Right lobe of liver (tissue), 6 donors: ENCODE results near the gene RTN4R. TPM values are rescaled to one million over a fixed set of nuclear protein-coding genes. Genes with fewer than 3 reads are reported as not detected.

Experiments
- ATAC-seq, 4 donors: fragments of 200-7000 bp; cut with Tn5 transposase; one replicate each; pipeline ENCODE4 v1.9.1; 2020; ENCODE audit warnings: mild to moderate bottlenecking in 4 of 4, moderate library complexity in 4 of 4
- DNase-seq, 3 donors: peaks; one replicate each; pipeline ENCODE4 v3.0.0-alpha.2; 2020
- H3K27ac ChIP-seq, 3 donors: fragments of 200-600 bp; one replicate each; pipeline ENCODE4 v1.8.0; 2022
- H3K27me3 ChIP-seq, 2 donors: fragments of 200-600 bp; one replicate each; pipeline ENCODE4 v1.8.0; 2022
- H3K36me3 ChIP-seq, 4 donors: fragments of 200-600 bp; sonication (generic) in 1 of 4; one replicate each; pipeline versions ENCODE4 v1.5.1 to v1.8.0; 2017 to 2022; ENCODE audit warnings: control low read depth in 1 of 4
- H3K4me1 ChIP-seq, 4 donors: fragments of 200-600 bp; sonication (generic) in 1 of 4; one replicate each; pipeline versions ENCODE4 v1.5.1 to v1.8.0; 2017 to 2022; ENCODE audit warnings: control low read depth in 1 of 4
- H3K4me3 ChIP-seq, 3 donors: fragments of 200-600 bp; one replicate each; pipeline ENCODE4 v1.8.0; 2022
- H3K9me3 ChIP-seq, 4 donors: fragments of 200-600 bp; sonication (generic) in 1 of 4; one replicate each; pipeline versions ENCODE4 v1.5.1 to v1.8.0; 2017 to 2022; ENCODE audit warnings: control low read depth in 1 of 4
- POLR2A ChIP-seq: fragments of 450-650 bp; IDR thresholded peaks from one replicate; pipeline ENCODE4 v1.6.1; 2017; ENCODE audit warnings: antibody characterized with exemption, mild to moderate bottlenecking
- WGBS: methylation state at CpG from one replicate; pipeline ENCODE4 v1.1.6; 2018; ENCODE audit warnings: low coverage, low lambda C conversion rate; ENCODE audit not compliant: insufficient coverage; ENCODE audit errors: missing lambda C conversion rate; 5-methylcytosine and 5-hydroxymethylcytosine counted together
- intact Hi-C, 2 donors: fragments of 100-400 bp; cut with DNase I; formaldehyde crosslinking; loops; one replicate each; pipeline versions ENCODE4 v1.11.2 to v1.14.1; 2022
- total RNA-seq, 6 experiments: library from RNA; depleted of rRNA in 2 of 6; stranded (reverse); fragments of >200 nt in 2 of 6; fragmentation: NEBNext Ultra II Directional in 3 of 6; extraction: Animal tissue kit (Norgen Biotek cat#: 25700) in 3 of 6; gene quantifications; one replicate each; pipeline versions ENCODE4 v1.1.0 to v1.2.4, GENCODE V29; 2016 to 2023
- TF ChIP-seq, protein P1 (sequence below), 4 donors: fragments of 200-600 bp in 3 of 4; fragments of 450-650 bp in 1 of 4; IDR thresholded peaks; one replicate each; pipeline versions ENCODE4 v1.5.1 to v1.8.0; 2016 to 2022; ENCODE audit warnings: antibody characterized with exemption in 4 of 4, mild to moderate bottlenecking in 2 of 4
- donor health status: DM: no; HTN: yes; CAD: no.
- donor health status: DM: no; HTN: no; CAD: no.
- donor health status: DM: no; HTN: no; CAD: no.
- donor health status: DM: no; HTN: yes; CAD: no.
- donor health status: DM: no; HTN: yes; CAD: no.

The RTN4R gene
- total RNA-seq, 6 experiments from 2014 or later: 3.0 to 12.4 (median 8.5) TPM

DNA sequence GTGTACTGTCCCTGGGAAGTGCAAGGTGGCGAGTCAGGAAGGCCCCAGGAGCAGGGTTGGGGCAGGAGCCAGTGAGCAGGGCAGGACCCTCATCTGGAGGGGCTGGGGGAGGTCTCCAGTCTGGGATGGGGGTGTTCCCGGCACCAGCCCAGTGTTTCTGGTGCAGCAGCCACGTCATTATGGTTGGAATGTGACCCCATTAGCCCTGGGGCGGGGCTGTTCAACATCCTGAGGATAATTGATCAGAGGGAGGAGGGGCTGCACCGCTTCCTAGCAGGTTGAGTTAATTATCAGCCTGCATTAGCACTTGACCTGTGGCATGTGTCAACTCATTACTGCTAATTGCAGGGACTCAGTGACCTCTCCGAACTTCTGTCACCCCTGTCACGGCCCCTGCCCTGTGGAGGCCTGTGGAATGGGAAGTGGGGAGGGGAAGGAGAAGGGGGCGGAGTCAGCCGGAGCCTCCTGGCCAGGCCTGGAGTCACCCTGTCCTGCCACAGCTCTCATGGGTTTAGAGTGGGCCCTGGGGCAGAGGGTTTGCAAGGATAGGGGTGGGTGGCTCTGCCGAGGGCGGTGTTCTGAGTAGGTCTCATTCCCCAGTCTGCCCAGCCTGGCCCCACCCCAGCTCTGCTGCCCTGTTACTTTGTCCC, 64.4 kb downstream of the RTN4R start:
- peak; percentile 62 to 70 (median 67) for ATAC-seq
- peak overlapping the region; percentile 60 to 96 (median 61) for H3K27ac ChIP-seq
- H3K27me3 ChIP-seq: no peaks in the 10 kb centered on the region
- H3K36me3 ChIP-seq: no peaks in the 10 kb centered on the region
- TF ChIP-seq, protein P1, sequence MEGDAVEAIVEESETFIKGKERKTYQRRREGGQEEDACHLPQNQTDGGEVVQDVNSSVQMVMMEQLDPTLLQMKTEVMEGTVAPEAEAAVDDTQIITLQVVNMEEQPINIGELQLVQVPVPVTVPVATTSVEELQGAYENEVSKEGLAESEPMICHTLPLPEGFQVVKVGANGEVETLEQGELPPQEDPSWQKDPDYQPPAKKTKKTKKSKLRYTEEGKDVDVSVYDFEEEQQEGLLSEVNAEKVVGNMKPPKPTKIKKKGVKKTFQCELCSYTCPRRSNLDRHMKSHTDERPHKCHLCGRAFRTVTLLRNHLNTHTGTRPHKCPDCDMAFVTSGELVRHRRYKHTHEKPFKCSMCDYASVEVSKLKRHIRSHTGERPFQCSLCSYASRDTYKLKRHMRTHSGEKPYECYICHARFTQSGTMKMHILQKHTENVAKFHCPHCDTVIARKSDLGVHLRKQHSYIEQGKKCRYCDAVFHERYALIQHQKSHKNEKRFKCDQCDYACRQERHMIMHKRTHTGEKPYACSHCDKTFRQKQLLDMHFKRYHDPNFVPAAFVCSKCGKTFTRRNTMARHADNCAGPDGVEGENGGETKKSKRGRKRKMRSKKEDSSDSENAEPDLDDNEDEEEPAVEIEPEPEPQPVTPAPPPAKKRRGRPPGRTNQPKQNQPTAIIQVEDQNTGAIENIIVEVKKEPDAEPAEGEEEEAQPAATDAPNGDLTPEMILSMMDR (IDR thresholded peaks at IDR 0.05): no peak
- TF ChIP-seq POLR2A: no peak
- H3K9me3 ChIP-seq: no peaks in the 10 kb centered on the region
- peak; percentile 82 to 90 (median 85) for DNase-seq
- 40% methylated on average over 2 of the region's 11 CpGs for WGBS
- H3K4me3 ChIP-seq: no peak overlapping the region
- peaks cover 0 to 65% (median 23%) of the 10 kb centered on the region in 4 donors for H3K4me1 ChIP-seq
- intact Hi-C loops: no loop called here

DNA sequence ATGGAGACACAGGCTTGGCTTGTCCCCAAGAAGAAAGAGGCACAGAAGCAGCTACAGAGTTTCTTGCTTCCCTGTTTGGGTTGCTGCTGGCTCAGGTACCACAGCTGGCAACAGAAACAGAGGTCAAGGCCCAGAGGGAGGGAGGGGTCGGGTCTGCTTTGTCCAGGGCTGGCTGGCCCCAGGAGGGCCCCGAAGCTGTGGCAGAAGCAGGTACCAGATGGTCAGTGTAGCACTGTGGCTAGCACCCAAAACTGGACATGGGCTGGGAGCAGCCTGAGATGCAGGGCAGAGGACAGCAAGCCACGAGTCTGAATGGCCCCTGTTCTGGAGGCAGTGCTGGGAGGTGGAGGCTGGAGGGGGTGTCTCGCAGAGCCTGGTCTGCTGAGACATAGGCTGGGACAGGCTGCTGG, 65.0 kb downstream of the RTN4R start:
- TF ChIP-seq, protein P1 (IDR thresholded peaks at IDR 0.05): no peak
- TF ChIP-seq POLR2A: no peak
- 19% methylated on average over 3 of the region's 4 CpGs for WGBS
- intact Hi-C loops: no loop called here
- Histone ChIP-seq H3K4me1 (peaks cover 0 to 61% (median 23%) of the 10 kb centered on the region in 4 donors), H3K36me3 (no peaks in the 10 kb centered on the region), H3K27me3 (no peaks in the 10 kb centered on the region), H3K9me3 (no peaks in the 10 kb centered on the region), H3K27ac (peak overlapping the region; percentile 60 to 96 (median 61)), H3K4me3 (no peak overlapping the region)
- peak; percentile 72 to 92 (median 86) for DNase-seq
- peak; percentile 17 to 68 (median 52) for ATAC-seq

DNA sequence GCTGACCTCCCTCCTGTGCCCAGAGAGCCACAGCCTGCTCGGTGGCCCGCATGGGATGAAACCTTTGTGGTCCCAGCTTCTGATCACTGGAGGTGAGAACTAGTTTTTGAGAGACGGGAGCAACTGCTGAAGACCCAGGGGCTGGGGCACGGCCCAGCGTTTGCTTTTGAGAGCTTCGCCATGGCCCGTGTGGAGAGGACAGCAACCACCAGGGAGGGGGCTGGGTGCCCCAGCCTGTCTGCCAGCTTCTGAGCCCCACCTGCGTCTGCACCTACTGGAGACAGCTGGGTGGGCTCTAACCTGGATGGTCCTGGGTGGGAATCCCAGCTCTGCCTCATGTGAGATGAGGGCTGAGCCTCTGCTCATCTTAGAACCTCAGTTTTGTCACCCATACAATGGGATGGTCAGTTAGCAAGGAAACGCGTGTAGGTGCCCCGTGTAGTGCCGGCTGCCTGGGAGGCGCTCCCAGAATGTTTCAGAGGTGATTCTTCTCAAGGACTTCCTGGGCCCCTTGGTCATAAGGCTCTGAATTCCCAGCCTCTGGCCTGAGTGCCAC, 66.2 kb downstream of the RTN4R start:
- no peak overlapping the region for H3K4me3 ChIP-seq
- H3K27ac ChIP-seq: peak overlapping the region in 1 of 3 donors; percentile 96
- WGBS: 100% methylated on average over 1 of the region's 13 CpGs
- no peaks in the 10 kb centered on the region for H3K9me3 ChIP-seq
- no peaks in the 10 kb centered on the region for H3K36me3 ChIP-seq
- intact Hi-C loops: no loop called here
- no peak for TF ChIP-seq POLR2A
- TF ChIP-seq, protein P1 (IDR thresholded peaks at IDR 0.05): no peak
- ATAC-seq (no peak), DNase-seq (no peak)
- no peaks in the 10 kb centered on the region for H3K27me3 ChIP-seq
- H3K4me1 ChIP-seq: peaks cover 0 to 58% (median 21%) of the 10 kb centered on the region in 4 donors

DNA sequence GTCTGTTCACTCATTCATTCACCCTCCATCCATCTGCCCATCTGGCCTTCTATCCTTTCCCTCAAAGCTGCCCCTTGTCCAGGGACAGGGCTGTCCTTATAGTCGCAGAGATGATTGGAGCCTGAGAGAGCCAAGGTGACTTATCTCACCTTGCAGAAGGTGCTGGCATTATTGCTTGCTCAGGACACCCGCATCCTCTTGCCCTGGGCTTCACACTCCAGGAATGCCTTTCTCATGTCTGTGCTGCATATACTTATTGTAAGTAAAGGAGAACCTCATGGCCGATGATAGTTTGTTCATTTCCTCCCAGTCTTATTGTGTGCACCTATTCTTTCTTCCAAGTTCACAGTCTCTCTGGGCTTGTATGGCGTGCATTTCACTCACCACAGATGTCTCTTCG, 68.2 kb downstream of the RTN4R start:
- Histone ChIP-seq H3K4me3 (no peak overlapping the region), H3K27ac (no peak overlapping the region), H3K4me1 (peaks cover 0 to 52% (median 19%) of the 10 kb centered on the region in 4 donors), H3K9me3 (no peaks in the 10 kb centered on the region), H3K27me3 (no peaks in the 10 kb centered on the region), H3K36me3 (no peaks in the 10 kb centered on the region)
- ATAC-seq (no peak), DNase-seq (no peak)
- 93% methylated on average over 4 of the region's 5 CpGs for WGBS
- intact Hi-C loops: no loop called here
- TF ChIP-seq, protein P1 (IDR thresholded peaks at IDR 0.05): no peak
- TF ChIP-seq POLR2A: no peak
